ENCODE data around the gene MGA.
"Not testable (repeated sequence)": the region's sequence is repeated elsewhere in the genome, so short reads cannot be mapped to it uniquely, and the experiment has no call there.

The MGA gene

DNA sequence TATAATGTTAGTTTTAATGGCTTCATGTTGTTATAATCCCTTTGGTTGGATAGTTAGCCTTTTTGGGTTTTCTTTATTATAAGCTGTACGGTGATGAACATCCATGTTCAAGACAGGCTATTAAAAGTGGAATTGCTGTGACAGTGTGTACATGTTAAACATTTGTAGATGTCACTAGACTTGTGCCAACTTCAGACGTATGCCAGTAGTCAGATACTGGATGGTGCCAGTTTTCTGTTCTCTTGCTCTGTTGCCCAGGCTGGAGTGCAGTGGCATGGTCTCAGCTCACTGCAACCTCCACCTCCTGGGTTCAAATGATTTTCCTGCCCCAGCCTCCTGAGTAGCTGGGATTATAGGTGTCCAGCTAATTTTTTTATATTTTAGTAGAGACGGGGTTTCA is 54.1 kb downstream of the MGA start:
- DNase-seq = no peak
- Mint-ChIP-seq H3K4me3 (no peak overlapping the region), H3K4me1 (ENCODE audit: low read depth) (no peaks in the 10 kb centered on the region), H3K9me3 (no peaks in the 10 kb centered on the region), H3K27ac (no peak overlapping the region), H3K27me3 (no peaks in the 10 kb centered on the region), H3K36me3 (ENCODE audit: low read depth) (peaks cover 54% of the 10 kb centered on the region)

DNA sequence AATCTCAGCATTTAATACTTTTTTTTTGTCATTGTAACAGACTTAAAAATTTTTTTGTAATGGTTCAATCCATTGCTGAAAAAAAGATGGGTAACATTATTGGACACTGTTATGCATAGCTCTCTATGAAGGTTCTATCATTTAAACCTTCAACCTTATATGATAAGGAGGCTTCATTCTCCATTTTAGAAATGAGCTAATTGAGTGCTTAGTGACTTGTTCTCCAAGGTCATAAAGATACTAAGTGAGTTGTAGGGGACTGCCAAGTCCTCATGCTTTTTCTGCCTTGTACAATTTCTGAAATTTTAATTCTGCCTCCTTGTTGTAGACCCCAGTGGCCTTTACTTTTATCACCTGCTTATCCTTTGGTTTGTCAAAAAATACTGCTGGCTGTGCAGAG is 56.7 kb downstream of the MGA start:
- Mint-ChIP-seq H3K4me1 (ENCODE audit: low read depth) (no peaks in the 10 kb centered on the region), H3K27me3 (no peaks in the 10 kb centered on the region), H3K27ac (no peak overlapping the region), H3K4me3 (no peak overlapping the region), H3K36me3 (ENCODE audit: low read depth) (peaks cover 32% of the 10 kb centered on the region), H3K9me3 (no peaks in the 10 kb centered on the region)
- DNase-seq = no peak

DNA sequence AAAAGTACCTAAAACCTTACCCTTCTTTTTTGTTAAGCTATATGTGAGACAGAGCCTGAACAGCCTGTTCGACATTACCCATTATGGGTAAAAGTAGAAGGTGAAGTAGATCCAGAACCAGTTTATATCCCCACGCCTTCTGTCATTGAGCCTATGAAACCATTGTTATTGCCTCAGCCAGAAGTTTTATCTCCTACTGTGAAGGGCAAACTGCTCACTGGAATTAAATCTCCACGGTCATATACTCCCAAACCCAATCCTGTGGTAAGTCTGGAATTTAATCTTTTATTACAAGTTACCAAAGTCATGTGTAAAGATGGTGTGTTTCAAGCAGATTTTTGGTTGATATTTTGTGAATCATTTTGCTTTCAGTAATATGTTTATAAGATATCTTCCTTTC is 66.9 kb downstream of the MGA start:
- H3K4me1 Mint-ChIP-seq (ENCODE audit: low read depth) = peaks cover 8% of the 10 kb centered on the region
- H3K27ac Mint-ChIP-seq = no peak overlapping the region
- peaks cover 44% of the 10 kb centered on the region for H3K36me3 Mint-ChIP-seq (ENCODE audit: low read depth)

DNA sequence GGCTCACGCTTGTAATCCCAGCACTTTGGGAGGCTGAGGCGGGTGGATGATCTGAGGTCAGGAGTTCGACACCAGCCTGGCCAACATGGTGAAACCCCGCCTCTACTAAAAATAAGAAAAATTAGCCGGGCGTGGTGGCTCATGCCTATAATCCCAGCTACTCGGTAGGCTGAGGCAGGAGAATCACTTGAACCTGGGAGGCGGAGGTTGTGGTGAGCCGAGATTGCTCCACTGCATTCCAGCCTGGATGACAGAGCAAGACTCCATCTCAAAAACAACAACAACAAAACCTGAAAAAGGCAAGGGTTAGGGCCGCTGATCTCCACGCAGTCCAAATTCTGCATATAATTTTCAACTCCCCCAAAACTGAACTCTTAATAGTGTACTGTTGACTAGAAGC is 67.9 kb downstream of the MGA start:
- H3K36me3 Mint-ChIP-seq (ENCODE audit: low read depth) = peaks cover 50% of the 10 kb centered on the region
- H3K4me3 Mint-ChIP-seq; DNase-seq; H3K4me1 Mint-ChIP-seq (ENCODE audit: low read depth); H3K27ac Mint-ChIP-seq; H3K9me3 Mint-ChIP-seq; H3K27me3 Mint-ChIP-seq: not testable (repeated sequence)

More for the DNA sequence above, 66.9 kb downstream of the MGA start:
- H3K9me3 Mint-ChIP-seq = no peaks in the 10 kb centered on the region
- no peak for DNase-seq
- H3K4me3 Mint-ChIP-seq = no peak overlapping the region
- no peaks in the 10 kb centered on the region for H3K27me3 Mint-ChIP-seq

DNA sequence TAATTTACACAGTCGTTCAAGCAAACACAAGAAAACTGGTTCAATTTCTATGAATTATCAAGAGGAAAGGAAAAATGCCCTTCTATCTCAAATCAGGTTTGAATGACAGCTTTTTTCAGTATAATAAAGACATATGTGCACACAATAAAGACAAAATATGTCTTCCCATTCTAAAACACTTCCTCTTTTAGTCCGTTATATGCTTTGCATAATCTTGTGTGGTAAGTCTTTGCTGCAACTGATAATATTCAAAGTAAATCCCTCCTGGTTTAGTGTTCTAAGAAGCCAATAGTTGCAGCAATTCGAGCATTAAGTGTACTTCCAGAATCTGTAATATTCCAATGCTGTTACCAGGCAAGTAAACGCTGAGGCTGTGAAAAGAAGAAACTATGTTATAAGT is 70.3 kb downstream of the MGA start:
- Mint-ChIP-seq H3K4me1 (ENCODE audit: low read depth) (no peaks in the 10 kb centered on the region), H3K27me3 (no peaks in the 10 kb centered on the region), H3K4me3 (no peak overlapping the region), H3K36me3 (ENCODE audit: low read depth) (peaks cover 65% of the 10 kb centered on the region), H3K27ac (no peak overlapping the region), H3K9me3 (no peaks in the 10 kb centered on the region)
- DNase-seq = no peak

DNA sequence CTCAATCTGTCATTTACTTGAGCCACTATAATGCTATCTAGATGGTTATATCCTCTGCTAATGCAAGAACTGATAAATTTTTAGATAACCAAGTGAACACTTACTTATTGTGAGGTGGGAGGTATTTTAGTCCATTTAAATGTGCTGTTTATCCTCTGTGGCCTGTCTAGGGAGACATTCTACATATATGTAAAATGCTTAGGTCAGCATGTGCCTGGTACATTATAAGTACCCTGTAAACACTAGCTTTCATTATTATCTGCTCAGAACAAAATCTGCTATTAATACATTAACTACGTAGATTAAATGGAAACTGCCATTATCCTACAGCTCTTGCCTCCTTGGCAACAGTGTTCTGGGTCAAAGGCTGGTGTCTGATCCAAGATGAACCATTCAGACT is 72.3 kb downstream of the MGA start:
- Mint-ChIP-seq H3K4me1 (ENCODE audit: low read depth) (no peaks in the 10 kb centered on the region), H3K36me3 (ENCODE audit: low read depth) (peaks cover 72% of the 10 kb centered on the region), H3K27ac (no peak overlapping the region), H3K9me3 (no peaks in the 10 kb centered on the region), H3K4me3 (no peak overlapping the region), H3K27me3 (no peaks in the 10 kb centered on the region)
- DNase-seq = no peak

DNA sequence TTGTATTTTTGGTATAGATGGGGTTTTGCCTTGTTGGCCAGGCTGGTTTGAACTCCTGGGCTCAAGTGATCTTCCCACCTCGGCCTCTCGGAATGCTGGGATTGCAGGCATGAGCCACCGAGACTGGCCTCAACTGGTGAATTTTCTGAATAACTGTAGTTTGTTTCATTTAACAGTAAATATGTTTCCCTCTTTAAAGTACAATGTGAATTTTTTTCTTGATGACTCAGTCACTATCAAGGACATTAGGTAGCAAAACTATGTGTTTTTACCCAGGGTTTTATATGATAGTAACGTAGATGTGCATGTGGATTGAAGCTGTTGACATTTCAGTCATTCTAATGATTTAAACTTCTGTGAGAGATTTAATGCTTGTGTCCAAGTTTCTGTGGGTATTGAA is 73.9 kb downstream of the MGA start:
- peak overlapping the region; percentile 11 for H3K27ac Mint-ChIP-seq
- no peaks in the 10 kb centered on the region for H3K9me3 Mint-ChIP-seq
- no peak overlapping the region for H3K4me3 Mint-ChIP-seq
- DNase-seq = no peak
- H3K4me1 Mint-ChIP-seq (ENCODE audit: low read depth) = no peaks in the 10 kb centered on the region
- no peaks in the 10 kb centered on the region for H3K27me3 Mint-ChIP-seq
- H3K36me3 Mint-ChIP-seq (ENCODE audit: low read depth) = peaks cover 77% of the 10 kb centered on the region

DNA sequence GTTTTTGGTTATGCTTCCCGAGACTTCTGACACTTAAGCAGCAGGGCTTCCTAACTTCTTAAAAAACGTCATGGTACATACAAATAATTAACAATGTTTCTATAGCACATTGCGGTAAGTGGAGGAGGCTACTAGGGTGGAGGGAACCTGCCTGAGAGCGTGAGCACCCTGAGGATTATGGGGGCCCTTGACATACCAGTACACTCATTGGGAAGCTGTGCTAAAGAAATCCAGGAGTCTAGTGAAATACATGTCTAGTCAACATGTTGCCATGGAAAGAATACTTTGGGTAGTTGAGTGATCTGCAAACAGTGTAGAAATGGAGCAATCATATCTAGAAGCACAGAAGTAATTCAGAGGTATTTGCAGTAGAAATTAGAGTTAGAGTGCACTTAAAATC is 74.8 kb downstream of the MGA start:
- Mint-ChIP-seq H3K9me3 (no peaks in the 10 kb centered on the region), H3K27me3 (no peaks in the 10 kb centered on the region), H3K4me3 (no peak overlapping the region), H3K36me3 (ENCODE audit: low read depth) (peaks cover 81% of the 10 kb centered on the region), H3K4me1 (ENCODE audit: low read depth) (no peaks in the 10 kb centered on the region), H3K27ac (no peak overlapping the region)
- DNase-seq = no peak

DNA sequence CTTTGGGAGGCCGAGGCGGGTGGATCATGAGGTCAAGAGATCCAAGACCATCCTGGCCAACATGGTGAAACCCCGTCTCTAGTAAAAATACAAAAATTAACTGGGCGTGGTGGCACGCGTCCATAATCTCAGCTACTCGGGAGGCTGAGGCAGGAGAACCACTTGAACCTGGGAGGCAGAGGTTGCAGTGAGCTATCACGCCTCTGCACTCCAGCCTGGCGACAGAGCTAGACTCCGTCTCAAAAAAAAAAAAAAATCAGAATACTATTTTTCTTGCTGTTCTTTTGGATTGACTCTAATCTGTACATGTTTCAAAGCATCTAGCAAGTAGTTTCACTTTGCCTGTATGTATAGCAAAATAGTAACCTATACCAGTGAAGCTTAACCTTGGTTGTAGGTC is 75.3 kb downstream of the MGA start:
- H3K27me3 Mint-ChIP-seq; H3K4me1 Mint-ChIP-seq (ENCODE audit: low read depth); H3K27ac Mint-ChIP-seq; H3K4me3 Mint-ChIP-seq; DNase-seq; H3K9me3 Mint-ChIP-seq: not testable (repeated sequence)
- H3K36me3 Mint-ChIP-seq (ENCODE audit: low read depth) = peaks cover 79% of the 10 kb centered on the region

DNA sequence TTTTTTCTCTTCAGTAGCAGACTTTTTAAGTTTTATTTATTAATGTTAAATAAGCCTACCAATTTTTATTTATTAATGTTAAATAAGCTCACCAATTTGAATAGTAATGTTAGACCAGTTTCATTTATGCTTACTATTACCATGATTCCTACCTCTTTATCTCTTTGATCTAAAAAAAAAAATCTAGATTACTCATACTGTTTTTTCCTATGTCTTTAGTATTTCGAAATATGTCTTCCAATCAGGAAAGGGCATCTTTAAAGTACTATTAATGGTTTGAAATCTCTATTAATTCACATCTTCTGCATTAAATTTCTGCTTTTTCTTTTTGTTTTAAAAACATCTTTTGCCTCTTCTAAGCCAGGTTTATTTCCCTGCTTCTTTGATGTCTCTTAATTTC is 86.6 kb downstream of the MGA start:
- peaks cover 75% of the 10 kb centered on the region for H3K36me3 Mint-ChIP-seq (ENCODE audit: low read depth)
- no peak overlapping the region for H3K4me3 Mint-ChIP-seq
- no peaks in the 10 kb centered on the region for H3K27me3 Mint-ChIP-seq
- DNase-seq = no peak
- no peak overlapping the region for H3K27ac Mint-ChIP-seq
- peaks cover 5% of the 10 kb centered on the region for H3K4me1 Mint-ChIP-seq (ENCODE audit: low read depth)
- H3K9me3 Mint-ChIP-seq = no peaks in the 10 kb centered on the region

DNA sequence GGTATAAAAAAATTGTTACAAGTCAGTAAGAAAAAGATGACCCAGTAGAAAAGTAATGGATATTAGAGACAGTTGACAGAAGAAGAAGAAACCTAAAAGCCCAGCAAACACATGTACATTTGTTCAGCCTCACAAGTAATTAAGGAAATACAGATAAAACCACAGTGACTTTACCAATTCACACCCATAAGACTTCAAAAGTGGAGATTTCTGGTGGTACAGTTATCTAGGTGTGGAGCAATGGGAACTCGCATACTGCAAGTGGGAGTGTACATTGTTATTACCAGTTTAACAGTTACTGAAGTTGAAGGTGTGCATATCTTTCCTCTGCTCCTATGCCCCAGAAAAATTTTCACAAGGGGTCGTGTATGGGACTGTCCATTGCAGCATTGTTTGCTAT is 96.0 kb downstream of the MGA start:
- Mint-ChIP-seq H3K4me1 (ENCODE audit: low read depth) (no peaks in the 10 kb centered on the region), H3K36me3 (ENCODE audit: low read depth) (peaks cover 74% of the 10 kb centered on the region), H3K4me3 (no peak overlapping the region), H3K27me3 (no peaks in the 10 kb centered on the region), H3K9me3 (no peaks in the 10 kb centered on the region), H3K27ac (no peak overlapping the region)
- no peak for DNase-seq

DNA sequence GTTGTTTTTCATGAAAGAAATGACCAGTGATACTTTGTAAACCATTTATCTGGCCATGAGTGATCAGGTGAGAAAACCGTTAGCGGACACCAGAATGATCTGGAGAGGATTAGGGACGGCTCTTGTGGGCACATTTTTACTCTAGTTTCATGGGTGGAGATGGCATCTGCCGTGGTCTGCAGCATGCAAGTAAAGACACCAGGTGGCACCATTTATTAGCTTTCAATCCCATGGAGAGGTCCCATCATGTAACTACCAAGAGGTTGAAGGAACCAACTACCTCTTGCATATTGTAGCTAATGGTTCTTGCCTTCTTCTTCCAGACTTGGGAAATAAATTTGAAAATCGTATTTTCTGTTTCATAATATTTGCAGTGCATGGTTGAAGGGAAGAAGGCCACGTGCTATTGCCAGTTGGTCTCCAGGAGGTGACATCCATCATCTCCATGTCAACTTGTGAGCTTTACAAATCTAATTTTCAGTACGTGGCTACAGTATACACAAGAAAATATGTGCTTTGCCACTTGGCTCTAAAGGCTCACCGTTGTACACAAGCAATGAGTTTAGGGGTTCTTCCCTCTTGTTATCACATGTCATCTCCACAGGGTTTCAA is 112.6 kb downstream of the MGA start:
- Mint-ChIP-seq H3K36me3 (ENCODE audit: low read depth) (peaks cover 24% of the 10 kb centered on the region), H3K27me3 (no peaks in the 10 kb centered on the region), H3K4me1 (ENCODE audit: low read depth) (peaks cover 48% of the 10 kb centered on the region), H3K4me3 (no peak overlapping the region), H3K9me3 (no peaks in the 10 kb centered on the region), H3K27ac (peak overlapping the region; percentile 96)
- peak; percentile 41 for DNase-seq

DNA sequence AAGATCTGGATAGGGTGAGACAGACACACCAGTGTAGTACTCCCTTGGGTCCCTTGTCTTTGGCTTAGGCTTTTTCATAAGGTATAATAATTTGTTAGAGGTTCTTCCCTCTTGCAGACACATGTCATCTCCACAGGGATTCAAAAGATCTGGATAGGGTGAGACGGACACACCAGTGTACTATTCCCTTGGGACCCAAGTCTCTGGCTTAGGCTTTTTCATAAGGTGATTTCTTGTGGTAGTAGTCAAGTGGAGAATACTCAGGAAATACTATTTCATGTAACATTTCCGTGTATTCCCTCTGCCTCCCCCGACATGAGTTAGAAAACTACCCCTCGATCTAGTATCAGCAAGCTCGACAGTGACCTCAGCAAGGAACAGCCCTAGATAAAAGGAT is 113.1 kb downstream of the MGA start:
- peak overlapping the region; percentile 90 for H3K4me3 Mint-ChIP-seq
- peaks cover 19% of the 10 kb centered on the region for H3K36me3 Mint-ChIP-seq (ENCODE audit: low read depth)
- no peaks in the 10 kb centered on the region for H3K9me3 Mint-ChIP-seq
- peak overlapping the region; percentile 96 for H3K27ac Mint-ChIP-seq
- peaks cover 53% of the 10 kb centered on the region for H3K4me1 Mint-ChIP-seq (ENCODE audit: low read depth)
- no peak for DNase-seq
- H3K27me3 Mint-ChIP-seq = no peaks in the 10 kb centered on the region

DNA sequence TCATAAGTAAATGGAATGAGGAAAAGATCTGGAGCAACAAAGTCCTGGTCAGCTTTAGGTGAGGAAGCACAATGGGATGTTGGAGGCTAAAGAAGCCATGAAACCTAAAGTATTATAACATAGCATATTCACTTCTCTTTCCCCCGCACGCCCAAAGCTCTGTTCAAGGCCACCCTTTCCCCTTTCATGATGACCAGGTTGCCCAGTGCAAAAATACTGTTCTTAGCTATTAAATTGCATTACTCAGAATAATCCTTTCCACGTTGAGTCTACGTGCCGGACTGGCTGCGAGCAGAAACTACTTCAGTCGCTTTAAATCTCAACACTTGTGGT is 113.5 kb downstream of the MGA start:
- Mint-ChIP-seq H3K27me3 (no peaks in the 10 kb centered on the region), H3K4me3 (peak overlapping the region; percentile 90), H3K27ac (peak overlapping the region; percentile 96), H3K9me3 (no peaks in the 10 kb centered on the region), H3K4me1 (ENCODE audit: low read depth) (peaks cover 56% of the 10 kb centered on the region), H3K36me3 (ENCODE audit: low read depth) (peaks cover 16% of the 10 kb centered on the region)
- DNase-seq = no peak

DNA sequence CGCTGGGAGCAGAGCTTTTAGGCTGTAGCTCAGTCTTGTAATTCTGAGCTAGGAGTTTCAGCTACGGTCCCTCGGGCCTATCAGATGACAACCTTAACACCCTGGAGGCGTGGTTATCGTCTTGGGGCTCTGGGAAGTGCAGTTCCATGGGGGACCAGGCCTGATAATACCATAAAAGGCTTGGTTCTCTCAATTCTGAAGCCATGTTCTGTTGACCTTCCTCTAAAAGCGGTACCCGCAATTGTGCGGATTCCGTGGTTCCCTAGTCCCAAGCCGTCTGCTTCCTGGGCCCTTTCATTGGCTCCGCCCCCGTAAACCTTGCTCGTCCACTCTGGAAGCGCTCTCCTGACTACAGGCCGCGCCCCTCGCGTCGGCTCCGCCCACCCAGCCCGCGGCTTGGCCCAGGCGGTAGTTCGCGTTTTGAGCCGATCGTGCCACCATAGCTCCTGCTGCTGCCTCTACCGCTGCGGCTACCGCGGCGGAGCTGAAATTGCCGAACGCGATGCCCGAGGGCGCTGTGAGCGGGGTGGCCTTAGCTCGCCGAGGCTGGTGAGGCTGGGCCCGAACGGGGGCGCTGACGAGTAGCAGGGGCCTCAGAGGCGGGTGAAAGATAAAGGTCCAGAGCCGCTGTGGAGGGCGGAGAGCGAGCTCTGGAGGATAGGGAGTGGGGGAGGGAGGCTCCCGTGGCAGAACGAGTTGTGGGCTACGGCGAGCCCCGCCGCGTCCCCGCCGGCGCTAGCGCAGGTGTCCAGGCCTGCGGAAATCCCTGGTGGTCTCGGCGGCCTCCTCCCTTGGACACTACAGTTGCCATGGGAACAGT is 114.1 kb downstream of the MGA start, which contains the start of gene MAPKBP1:
TSS of gene MAPKBP1 (plus strand) at position 423 of the 820 bp plus-strand sequence. CDS start 792 bp downstream, outside the sequence.
- peak within 1 kb of the TSS; percentile 90 for H3K4me3 Mint-ChIP-seq
- DNase-seq = peak; percentile 98
- H3K9me3 Mint-ChIP-seq = no peaks in the 10 kb centered on the region
- peaks cover 12% of the 10 kb centered on the region for H3K36me3 Mint-ChIP-seq (ENCODE audit: low read depth)
- H3K27me3 Mint-ChIP-seq = no peaks in the 10 kb centered on the region
- H3K27ac Mint-ChIP-seq = peak within 1 kb of the TSS; percentile 96
- peaks cover 60% of the 10 kb centered on the region for H3K4me1 Mint-ChIP-seq (ENCODE audit: low read depth)

All from activated T-cell treated with anti-CD3 and anti-CD28 coated beads, Interleukin-2, amount 50 U/mL, for 24 hours (primary cell).